Testis (tissue), 3 donors: ENCODE data around the gene ARID5A. TPM values are rescaled to one million over a fixed set of nuclear protein-coding genes. Genes with fewer than 3 reads are reported as not detected.

Experiments
- DNase-seq: peaks from one replicate; pipeline ENCODE4 v3.0.0-alpha.2; 2019
- H3K27ac ChIP-seq, 2 donors: fragments of 200-600 bp; sonication (generic); one replicate each; pipeline ENCODE4 v1.5.1; 2019
- H3K27me3 ChIP-seq: fragments of 200-600 bp; sonication (generic); one replicate; pipeline ENCODE4 v1.5.1; 2019
- H3K36me3 ChIP-seq: fragments of 200-600 bp; sonication (generic); one replicate; pipeline ENCODE4 v1.5.1; 2017; ENCODE audit warnings: low read depth; ENCODE audit errors: missing control alignments
- H3K4me1 ChIP-seq: fragments of 200-600 bp; sonication (generic); one replicate; pipeline ENCODE4 v1.5.1; 2019
- H3K4me3 ChIP-seq, 2 donors: fragments of 200-600 bp; sonication (generic); one replicate each; pipeline ENCODE4 v1.5.1; 2017 to 2019
- H3K9me3 ChIP-seq: fragments of 200-600 bp; sonication (generic); one replicate; pipeline ENCODE4 v1.5.1; 2017
- POLR2A ChIP-seq: fragments of 450-650 bp; IDR thresholded peaks from one replicate; pipeline ENCODE4 v1.6.1; 2017; ENCODE audit warnings: antibody characterized with exemption, mild to moderate bottlenecking, moderate library complexity
- WGBS, 2 donors: methylation state at CpG; one replicate each; pipeline ENCODE4 v1.1.5; 2018; 5-methylcytosine and 5-hydroxymethylcytosine counted together
- intact Hi-C: fragments of 100-400 bp; cut with DNase I; formaldehyde crosslinking; loops from one replicate; pipeline ENCODE4 v1.15.1; 2023; ENCODE audit warnings: low total_unique reads
- polyA plus RNA-seq: library from polyadenylated mRNA; stranded (reverse); fragments of 350-450 nt; fragmentation: Illumina TruSeq; extraction: RNeasy Lipid Tissue Mini Kit (QIAGEN cat#74804); gene quantifications from one replicate; pipeline ENCODE4 v1.2.3, GENCODE V29; 2014; ENCODE audit warnings: low read depth, low replicate concordance; ENCODE audit not compliant: insufficient read depth
- total RNA-seq, 2 donors: library from RNA; depleted of rRNA; stranded (reverse); fragments of >200 nt; gene quantifications; one replicate each; pipeline ENCODE4 v1.2.3, GENCODE V29; 2016
- TF ChIP-seq, protein P1 (sequence below), 3 experiments: fragments of 450-650 bp in 2 of 3; fragments of 200-600 bp in 1 of 3; sonication (generic) in 1 of 3; IDR thresholded peaks; one replicate each; pipeline ENCODE4 v1.5.1; 2016 to 2019; ENCODE audit warnings: antibody characterized with exemption in 3 of 3, mild to moderate bottlenecking in 2 of 3, moderate library complexity in 1 of 3

Gene ARID5A
- total and polyA plus RNA-seq, 3 donors from 2014 or later = 20.1 to 33.7 (median 31.7) TPM

DNA sequence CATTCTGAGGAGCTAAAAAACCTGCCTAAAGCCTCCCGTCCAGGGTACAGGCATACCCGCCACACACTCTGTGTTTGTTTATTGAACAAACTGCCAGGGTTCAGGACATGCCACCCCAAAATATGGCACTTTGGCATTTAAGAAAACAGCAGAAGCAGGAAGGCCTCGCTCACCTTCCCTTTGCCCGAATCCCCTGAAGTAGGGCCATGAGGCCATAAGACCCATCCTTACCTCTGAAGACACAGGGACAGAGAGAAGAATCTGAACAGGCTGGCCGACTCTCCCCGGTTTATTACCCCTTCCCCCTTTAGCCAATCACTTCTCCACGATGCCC, 29.7 kb upstream of the ARID5A start:
- TF ChIP-seq POLR2A = no peak
- TF ChIP-seq, protein P1, sequence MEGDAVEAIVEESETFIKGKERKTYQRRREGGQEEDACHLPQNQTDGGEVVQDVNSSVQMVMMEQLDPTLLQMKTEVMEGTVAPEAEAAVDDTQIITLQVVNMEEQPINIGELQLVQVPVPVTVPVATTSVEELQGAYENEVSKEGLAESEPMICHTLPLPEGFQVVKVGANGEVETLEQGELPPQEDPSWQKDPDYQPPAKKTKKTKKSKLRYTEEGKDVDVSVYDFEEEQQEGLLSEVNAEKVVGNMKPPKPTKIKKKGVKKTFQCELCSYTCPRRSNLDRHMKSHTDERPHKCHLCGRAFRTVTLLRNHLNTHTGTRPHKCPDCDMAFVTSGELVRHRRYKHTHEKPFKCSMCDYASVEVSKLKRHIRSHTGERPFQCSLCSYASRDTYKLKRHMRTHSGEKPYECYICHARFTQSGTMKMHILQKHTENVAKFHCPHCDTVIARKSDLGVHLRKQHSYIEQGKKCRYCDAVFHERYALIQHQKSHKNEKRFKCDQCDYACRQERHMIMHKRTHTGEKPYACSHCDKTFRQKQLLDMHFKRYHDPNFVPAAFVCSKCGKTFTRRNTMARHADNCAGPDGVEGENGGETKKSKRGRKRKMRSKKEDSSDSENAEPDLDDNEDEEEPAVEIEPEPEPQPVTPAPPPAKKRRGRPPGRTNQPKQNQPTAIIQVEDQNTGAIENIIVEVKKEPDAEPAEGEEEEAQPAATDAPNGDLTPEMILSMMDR (IDR thresholded peaks at IDR 0.05) = no peak
- H3K9me3 ChIP-seq = no peaks in the 10 kb centered on the region
- H3K4me3 ChIP-seq = no peak overlapping the region
- intact Hi-C loops = loop anchor here (10.0 kb wide), 1 partner anchor 102 kb away; no protein-coding TSS in a partner anchor
- H3K27me3 ChIP-seq = no peaks in the 10 kb centered on the region
- peaks cover 24% of the 10 kb centered on the region for H3K4me1 ChIP-seq
- H3K27ac ChIP-seq = no peak overlapping the region
- H3K36me3 ChIP-seq = no peaks in the 10 kb centered on the region
- no peak for DNase-seq
- WGBS, 2 donors = 96 to 97% methylated on average over 7 of the region's 7 CpGs

DNA sequence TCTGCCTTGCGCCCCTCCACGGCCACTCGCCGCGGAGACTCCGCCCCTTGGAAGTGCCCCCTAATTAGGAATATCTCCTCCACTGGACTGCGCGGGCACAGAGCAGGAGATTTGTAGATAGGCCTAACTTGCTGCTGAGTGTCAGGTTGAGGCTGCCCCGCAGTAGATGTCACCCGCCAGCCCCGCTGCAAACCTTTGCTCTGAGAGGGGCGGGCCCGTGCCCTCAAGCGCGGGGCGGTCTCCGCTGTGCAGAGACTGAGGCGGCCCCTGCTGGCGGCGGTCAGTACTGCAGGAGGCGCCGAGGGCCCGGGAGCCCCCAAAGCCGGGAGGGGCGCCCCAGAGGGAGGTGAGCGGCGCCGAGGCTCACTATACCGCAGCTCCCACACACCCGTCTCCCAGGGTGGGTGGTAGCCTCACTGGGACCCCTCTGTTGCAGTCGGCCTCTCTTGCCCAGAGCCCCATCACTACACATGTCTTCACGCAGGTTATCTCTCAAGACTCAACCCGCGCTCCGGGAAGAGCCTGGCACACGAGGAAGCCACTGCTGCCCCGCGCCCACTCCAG, 28.5 kb upstream of the ARID5A start:
- intact Hi-C loops = loop anchor here (10.0 kb wide), 1 partner anchor 103 kb away; no protein-coding TSS in a partner anchor
- no peak overlapping the region for H3K27ac ChIP-seq
- no peaks in the 10 kb centered on the region for H3K36me3 ChIP-seq
- DNase-seq = peak; percentile 87
- peak overlapping the region; percentile 20 to 41 for H3K4me3 ChIP-seq
- no peaks in the 10 kb centered on the region for H3K9me3 ChIP-seq
- no peaks in the 10 kb centered on the region for H3K27me3 ChIP-seq
- TF ChIP-seq, protein P1 (IDR thresholded peaks at IDR 0.05) = peak; percentile 99 to 100 (median 99)
- no peak for TF ChIP-seq POLR2A
- 4 to 9% methylated on average over 9 to 38 of the region's 38 CpGs for WGBS, 2 donors
- peaks cover 14% of the 10 kb centered on the region for H3K4me1 ChIP-seq

DNA sequence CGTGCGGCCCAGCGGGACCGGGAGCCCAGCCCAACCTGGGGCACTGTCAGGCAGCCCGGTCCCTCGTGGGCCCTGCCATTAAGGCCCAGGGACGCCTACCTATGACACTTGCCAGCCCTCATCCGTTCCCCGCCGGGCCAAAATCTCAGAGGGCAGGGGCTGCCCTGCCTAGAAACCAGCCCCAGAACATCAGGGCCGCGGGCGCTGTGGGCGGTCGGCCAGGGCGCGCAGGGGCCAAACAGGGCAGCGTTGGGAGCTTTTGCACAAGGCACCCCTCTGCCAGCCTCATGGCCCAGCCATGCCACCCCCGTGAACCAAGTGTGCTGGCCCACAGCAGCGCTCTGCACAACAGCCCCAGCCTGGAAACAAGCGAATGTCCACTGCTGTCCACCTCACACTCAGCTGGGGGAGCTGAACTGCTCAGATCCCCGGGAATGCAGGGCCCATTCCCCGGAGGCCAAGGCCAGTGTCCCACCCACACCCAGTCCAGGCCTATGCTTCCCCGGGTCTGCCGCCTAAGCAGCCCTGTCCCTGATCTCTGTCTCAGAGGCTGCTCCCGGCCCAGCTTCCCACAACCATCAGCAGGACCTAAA, 27.9 kb upstream of the ARID5A start:
- H3K4me1 ChIP-seq = peaks cover 8% of the 10 kb centered on the region
- peak overlapping the region; percentile 9 to 20 for H3K4me3 ChIP-seq
- no peaks in the 10 kb centered on the region for H3K36me3 ChIP-seq
- WGBS, 2 donors = 59 to 60% methylated on average over 1 to 26 of the region's 26 CpGs
- H3K9me3 ChIP-seq = no peaks in the 10 kb centered on the region
- no peak for DNase-seq
- TF ChIP-seq, protein P1 (IDR thresholded peaks at IDR 0.05) = no peak
- TF ChIP-seq POLR2A = no peak
- intact Hi-C loops = loop anchor here (10.0 kb wide), 1 partner anchor 104 kb away; no protein-coding TSS in a partner anchor
- no peaks in the 10 kb centered on the region for H3K27me3 ChIP-seq
- H3K27ac ChIP-seq = no peak overlapping the region

DNA sequence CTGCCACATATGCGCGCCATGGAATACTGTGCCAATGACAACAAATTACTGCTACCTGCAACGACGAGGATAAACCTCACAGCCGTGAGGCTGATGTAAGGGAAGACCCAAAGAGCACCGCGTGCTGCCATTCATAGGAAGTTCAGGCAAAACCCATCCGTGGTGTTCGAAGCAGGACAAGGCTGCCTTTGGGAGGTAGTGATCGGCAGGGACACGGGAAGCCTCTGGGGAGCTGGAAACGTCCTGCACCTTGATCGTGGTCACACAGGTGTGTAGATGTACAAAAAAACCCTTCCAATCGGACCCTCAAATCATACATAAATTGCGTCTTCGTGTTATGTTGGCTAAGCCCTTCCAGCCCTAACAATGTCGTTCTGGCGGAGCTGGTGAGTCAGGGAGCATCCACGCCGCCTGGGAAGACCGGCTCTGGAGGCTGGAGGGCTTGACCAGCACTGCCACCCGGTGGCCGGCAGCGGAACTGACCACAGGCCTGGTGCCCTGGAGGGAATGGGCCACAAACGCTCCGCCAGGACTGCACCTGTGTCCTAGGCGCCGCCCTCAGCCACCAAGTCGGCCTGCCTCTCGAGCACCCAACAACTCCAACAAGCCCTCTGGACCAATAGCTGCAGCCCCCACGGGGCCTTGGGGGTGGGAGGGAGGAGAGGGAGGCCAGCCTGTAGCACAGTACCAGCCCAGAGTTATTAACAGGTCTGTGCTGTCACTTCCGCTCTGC, 27.3 kb upstream of the ARID5A start:
- WGBS, 2 donors = 23 to 35% methylated on average over 13 to 32 of the region's 32 CpGs
- Histone ChIP-seq H3K27ac (no peak overlapping the region), H3K4me3 (no peak overlapping the region), H3K36me3 (no peaks in the 10 kb centered on the region), H3K9me3 (no peaks in the 10 kb centered on the region), H3K4me1 (peaks cover 6% of the 10 kb centered on the region), H3K27me3 (no peaks in the 10 kb centered on the region)
- DNase-seq = peak; percentile 91
- TF ChIP-seq, protein P1 (IDR thresholded peaks at IDR 0.05) = peak; percentile 94 to 98 (median 97)
- TF ChIP-seq POLR2A = no peak
- intact Hi-C loops = loop anchor here (10.0 kb wide), 1 partner anchor 104 kb away; no protein-coding TSS in a partner anchor
